Liver (tissue), 9 donors: ENCODE measurements around the gene LAMC1. TPM values are rescaled to one million over a fixed set of nuclear protein-coding genes. Genes with fewer than 3 reads are reported as not detected.

Experiments
- DNase-seq: peaks from one replicate; pipeline ENCODE4 v3.0.0-alpha.2; 2017; ENCODE audit warnings: low spot score
- H3K27ac ChIP-seq, 2 donors: one replicate each; pipeline ENCODE4 v1.7.0; 2013; ENCODE audit warnings: inconsistent platforms in 2 of 2, low read length in 2 of 2, control low read depth in 1 of 2, low read depth in 1 of 2, mild to moderate bottlenecking in 1 of 2
- H3K27me3 ChIP-seq, 4 donors: one replicate each; pipeline versions ENCODE4 v1.6.1 to v1.7.0; 2013; ENCODE audit warnings: low read length in 3 of 4, inconsistent platforms in 1 of 4, mild to moderate bottlenecking in 1 of 4, moderate library complexity in 1 of 4; ENCODE audit not compliant: control insufficient read depth in 4 of 4, insufficient read depth in 4 of 4
- H3K36me3 ChIP-seq, 4 donors: one replicate each; pipeline versions ENCODE4 v1.6.1 to v1.7.0; 2013; ENCODE audit warnings: low read length in 3 of 4, mild to moderate bottlenecking in 3 of 4, low read depth in 1 of 4, moderate library complexity in 1 of 4; ENCODE audit not compliant: control insufficient read depth in 4 of 4, insufficient read depth in 3 of 4
- H3K4me1 ChIP-seq, 4 donors: one replicate each; pipeline versions ENCODE4 v1.6.1 to v1.7.0; 2013; ENCODE audit warnings: low read length in 3 of 4, mild to moderate bottlenecking in 3 of 4, moderate library complexity in 1 of 4; ENCODE audit not compliant: control insufficient read depth in 4 of 4, insufficient read depth in 4 of 4
- H3K4me3 ChIP-seq, 3 donors: one replicate each; pipeline versions ENCODE4 v1.6.1 to v1.7.0; 2013; ENCODE audit warnings: low read length in 3 of 3, control low read depth in 1 of 3, low read depth in 1 of 3, mild to moderate bottlenecking in 1 of 3
- H3K9ac ChIP-seq, 2 donors: one replicate each; pipeline ENCODE4 v1.7.0; 2013; ENCODE audit warnings: low read length in 2 of 2, mild to moderate bottlenecking in 2 of 2, moderate library complexity in 2 of 2, control low read depth in 1 of 2, low read depth in 1 of 2
- H3K9me3 ChIP-seq, 4 donors: one replicate each; pipeline versions ENCODE4 v1.6.1 to v1.7.0; 2013; ENCODE audit warnings: low read length in 3 of 4; ENCODE audit not compliant: control insufficient read depth in 4 of 4
- EGR1 ChIP-seq, 2 donors: IDR thresholded peaks; 2 replicates each; pipeline ENCODE4 v1.6.1; 2016 to 2018; ENCODE audit warnings: antibody characterized with exemption in 2 of 2, low read depth in 2 of 2
- FOXA1 ChIP-seq: IDR thresholded peaks from 2 replicates; pipeline ENCODE4 v1.6.1; 2016; ENCODE audit warnings: antibody characterized with exemption
- FOXA2 ChIP-seq: IDR thresholded peaks from 2 replicates; pipeline ENCODE4 v1.6.1; 2016; ENCODE audit warnings: antibody characterized with exemption
- GABPA ChIP-seq, 2 donors: IDR thresholded peaks in 1 of 2; conservative IDR thresholded peaks in 1 of 2; 2 replicates each; pipeline ENCODE4 v1.6.1; 2016; ENCODE audit warnings: antibody characterized with exemption in 2 of 2, mild to moderate bottlenecking in 1 of 2, moderate library complexity in 1 of 2
- HNF4A ChIP-seq, 2 donors: conservative IDR thresholded peaks; 2 replicates each; pipeline ENCODE4 v1.6.1; 2016; ENCODE audit warnings: antibody characterized with exemption in 2 of 2, mild to moderate bottlenecking in 2 of 2
- JUND ChIP-seq, 2 donors: IDR thresholded peaks; 2 replicates each; pipeline ENCODE4 v1.6.1; 2016; ENCODE audit warnings: antibody characterized with exemption in 2 of 2
- NR2F2 ChIP-seq: IDR thresholded peaks from 2 replicates; pipeline ENCODE4 v1.6.1; 2016; ENCODE audit warnings: antibody characterized with exemption
- RAD21 ChIP-seq, 2 donors: IDR thresholded peaks; 2 replicates each; pipeline ENCODE4 v1.6.1; 2016; ENCODE audit warnings: antibody characterized with exemption in 2 of 2, mild to moderate bottlenecking in 2 of 2
- RXRA ChIP-seq, 2 donors: IDR thresholded peaks; 2 replicates each; pipeline ENCODE4 v1.6.1; 2017 to 2018; ENCODE audit warnings: antibody characterized with exemption in 2 of 2, mild to moderate bottlenecking in 1 of 2
- SP1 ChIP-seq: IDR thresholded peaks from 2 replicates; pipeline ENCODE4 v1.6.1; 2018; ENCODE audit warnings: antibody characterized with exemption, mild to moderate bottlenecking
- TAF1 ChIP-seq: conservative IDR thresholded peaks from 2 replicates; pipeline ENCODE4 v1.6.1; 2016; ENCODE audit warnings: antibody characterized with exemption, mild to moderate bottlenecking
- YY1 ChIP-seq: IDR thresholded peaks from 2 replicates; pipeline ENCODE4 v1.6.1; 2016; ENCODE audit warnings: antibody characterized with exemption, mild to moderate bottlenecking
- WGBS: extraction: QIAGEN DNeasy Blood & Tissue Kit; methylation state at CpG from one replicate; pipeline ENCODE4 v1.1.7; 2013; 5-methylcytosine and 5-hydroxymethylcytosine counted together
- polyA plus RNA-seq, 2 donors: library from polyadenylated mRNA; stranded (reverse) in 1 of 2; unstranded in 1 of 2; fragments of 200-250 nt in 1 of 2; fragments of >200 nt in 1 of 2; fragmentation: Nextera tagmentation in 1 of 2; extraction: Ambion mirVana in 1 of 2; gene quantifications; one replicate each; pipeline versions ENCODE4 v1.2.1 to v1.2.3, GENCODE V29; 2013 to 2015
- total RNA-seq, 2 donors: library from RNA; depleted of rRNA; stranded (reverse); fragments of >200 nt; gene quantifications; one replicate each; pipeline ENCODE4 v1.2.3, GENCODE V29; 2014
- TF ChIP-seq, protein P1 (sequence below): IDR thresholded peaks from 2 replicates; pipeline ENCODE4 v1.6.1; 2016; ENCODE audit warnings: antibody characterized with exemption
- TF ChIP-seq, protein P2 (sequence below): IDR thresholded peaks from 2 replicates; pipeline ENCODE4 v1.6.1; 2016; ENCODE audit warnings: antibody characterized with exemption
- TF ChIP-seq, protein P3 (sequence below): IDR thresholded peaks from 2 replicates; pipeline ENCODE4 v1.6.1; 2016; ENCODE audit warnings: antibody characterized with exemption, mild to moderate bottlenecking
- TF ChIP-seq, protein P4 (sequence below): IDR thresholded peaks from 2 replicates; pipeline ENCODE4 v1.6.1; 2016; ENCODE audit warnings: antibody characterized with exemption
- donor health status: healthy.
- donor health status: healthy.
- donor health status: healthy.
- donor health status: healthy.
- donor health status: healthy.

Gene LAMC1
- total and polyA plus RNA-seq, 4 donors: 5.3 to 35.1 (median 19.7) TPM

DNA sequence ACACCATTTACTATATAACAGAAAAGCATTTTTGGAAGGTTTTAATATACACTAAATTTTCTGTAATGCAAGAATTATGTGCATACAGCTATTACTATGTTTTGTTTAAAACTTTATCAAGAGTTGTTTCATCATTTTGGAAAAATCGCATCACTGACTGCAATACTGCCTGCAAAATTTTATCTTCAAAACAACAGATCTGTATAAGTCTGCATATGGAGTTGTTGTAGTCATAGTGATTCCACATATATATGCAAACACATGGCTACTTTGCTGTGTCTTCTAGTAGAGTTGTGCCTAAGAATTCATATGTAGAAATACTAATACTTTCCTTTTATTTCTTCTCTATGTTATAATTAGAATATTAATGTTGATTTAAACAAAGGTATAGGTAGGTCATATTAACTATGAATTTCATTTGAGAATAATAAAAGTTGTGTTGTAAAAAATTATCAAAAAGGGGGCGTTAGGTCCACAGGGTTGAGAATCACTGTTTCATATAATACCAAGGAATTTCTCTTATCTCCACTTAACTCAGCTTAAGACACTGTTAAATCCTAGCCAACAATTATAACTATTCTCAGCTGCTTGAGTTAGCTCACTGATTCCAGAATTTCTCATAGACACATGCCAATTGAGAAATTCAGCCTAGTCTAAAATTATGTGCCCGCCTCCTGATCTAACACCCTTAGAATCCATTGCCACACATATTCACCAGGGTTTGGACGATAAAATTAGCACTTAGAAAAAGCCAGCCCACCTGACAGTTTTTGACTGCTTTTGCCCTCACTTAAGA is 22.9 kb upstream of the LAMC1 start (continued):
- no peak for TF ChIP-seq JUND (IDR thresholded peaks at IDR 0.05)
- no peak for TF ChIP-seq NR2F2
- TF ChIP-seq SP1: no peak
- no peak for TF ChIP-seq HNF4A (conservative IDR thresholded peaks at IDR 0.05)
- TF ChIP-seq FOXA2: no peak

DNA sequence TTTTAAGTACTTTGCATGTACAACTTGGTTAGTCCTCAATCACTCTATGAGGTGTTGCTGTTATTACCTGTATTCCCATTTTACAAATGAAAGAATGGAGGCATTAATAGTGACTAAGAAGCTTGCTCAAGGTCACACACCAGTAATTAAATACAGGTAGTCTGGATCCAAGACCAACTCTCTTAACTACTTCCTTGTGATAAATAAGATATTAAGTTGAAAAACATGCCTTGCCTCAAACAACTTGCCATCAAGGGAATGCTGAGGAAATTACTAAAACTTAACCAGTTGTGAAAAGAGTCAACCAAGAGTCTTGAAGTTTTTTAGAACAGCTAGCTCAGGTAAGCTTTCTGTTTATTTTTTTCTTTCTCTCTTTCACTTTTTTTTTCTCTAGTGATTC is 21.0 kb upstream of the LAMC1 start:
- no peak for DNase-seq
- Histone ChIP-seq H3K36me3 (no peaks in the 10 kb centered on the region), H3K4me3 (no peak overlapping the region)

DNA sequence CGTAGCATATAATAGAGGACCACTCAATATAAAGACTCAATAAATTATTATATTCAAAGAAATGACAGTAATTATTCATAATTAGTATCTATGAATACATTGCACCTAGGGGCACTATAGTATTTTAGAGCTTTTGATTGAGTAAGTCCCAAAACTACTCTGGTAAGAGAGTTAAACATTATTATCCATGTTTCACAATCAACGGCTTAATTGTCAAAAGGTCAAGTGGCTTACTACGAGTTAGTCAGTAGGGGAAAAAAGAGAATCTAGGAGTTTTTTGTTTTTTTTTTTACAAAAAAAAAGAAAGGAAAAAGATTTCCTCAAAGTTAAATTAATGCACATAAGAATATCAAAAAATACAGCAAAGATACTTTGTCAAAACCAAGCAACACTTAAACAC is 20.4 kb upstream of the LAMC1 start:
- 44% methylated on average over 3 of the region's 3 CpGs for WGBS
- H3K9me3 ChIP-seq: no peaks in the 10 kb centered on the region
- H3K27me3 ChIP-seq: no peaks in the 10 kb centered on the region
- H3K4me1 ChIP-seq: peaks cover 0 to 7% (median 3%) of the 10 kb centered on the region in 4 donors
- H3K9ac ChIP-seq: peak overlapping the region in 1 of 2 donors; percentile 29
- no peak for DNase-seq
- H3K27ac ChIP-seq: no peak overlapping the region
- no peaks in the 10 kb centered on the region for H3K36me3 ChIP-seq
- H3K4me3 ChIP-seq: no peak overlapping the region
- TF ChIP-seq, protein P1, sequence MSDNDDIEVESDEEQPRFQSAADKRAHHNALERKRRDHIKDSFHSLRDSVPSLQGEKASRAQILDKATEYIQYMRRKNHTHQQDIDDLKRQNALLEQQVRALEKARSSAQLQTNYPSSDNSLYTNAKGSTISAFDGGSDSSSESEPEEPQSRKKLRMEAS: no peak
- no peak for TF ChIP-seq FOXA2
- no peak for TF ChIP-seq GABPA (IDR thresholded peaks at IDR 0.05 in 1 of 2, conservative IDR thresholded peaks at IDR 0.05 in 1 of 2)
- no peak for TF ChIP-seq TAF1
- TF ChIP-seq RXRA (IDR thresholded peaks at IDR 0.05): peak; percentile 28 to 42
- TF ChIP-seq, protein P2, sequence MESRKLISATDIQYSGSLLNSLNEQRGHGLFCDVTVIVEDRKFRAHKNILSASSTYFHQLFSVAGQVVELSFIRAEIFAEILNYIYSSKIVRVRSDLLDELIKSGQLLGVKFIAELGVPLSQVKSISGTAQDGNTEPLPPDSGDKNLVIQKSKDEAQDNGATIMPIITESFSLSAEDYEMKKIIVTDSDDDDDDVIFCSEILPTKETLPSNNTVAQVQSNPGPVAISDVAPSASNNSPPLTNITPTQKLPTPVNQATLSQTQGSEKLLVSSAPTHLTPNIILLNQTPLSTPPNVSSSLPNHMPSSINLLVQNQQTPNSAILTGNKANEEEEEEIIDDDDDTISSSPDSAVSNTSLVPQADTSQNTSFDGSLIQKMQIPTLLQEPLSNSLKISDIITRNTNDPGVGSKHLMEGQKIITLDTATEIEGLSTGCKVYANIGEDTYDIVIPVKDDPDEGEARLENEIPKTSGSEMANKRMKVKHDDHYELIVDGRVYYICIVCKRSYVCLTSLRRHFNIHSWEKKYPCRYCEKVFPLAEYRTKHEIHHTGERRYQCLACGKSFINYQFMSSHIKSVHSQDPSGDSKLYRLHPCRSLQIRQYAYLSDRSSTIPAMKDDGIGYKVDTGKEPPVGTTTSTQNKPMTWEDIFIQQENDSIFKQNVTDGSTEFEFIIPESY: no peak
- TF ChIP-seq RAD21 (IDR thresholded peaks at IDR 0.05): peak in 1 of 2 donors; percentile 24
- peak; percentile 72 for TF ChIP-seq NR2F2
- TF ChIP-seq SP1: peak; percentile 28
- TF ChIP-seq FOXA1: no peak
- TF ChIP-seq EGR1 (IDR thresholded peaks at IDR 0.05; ENCODE audit: low read depth in 2 of 2): no peak
- TF ChIP-seq YY1: no peak
- TF ChIP-seq, protein P3, sequence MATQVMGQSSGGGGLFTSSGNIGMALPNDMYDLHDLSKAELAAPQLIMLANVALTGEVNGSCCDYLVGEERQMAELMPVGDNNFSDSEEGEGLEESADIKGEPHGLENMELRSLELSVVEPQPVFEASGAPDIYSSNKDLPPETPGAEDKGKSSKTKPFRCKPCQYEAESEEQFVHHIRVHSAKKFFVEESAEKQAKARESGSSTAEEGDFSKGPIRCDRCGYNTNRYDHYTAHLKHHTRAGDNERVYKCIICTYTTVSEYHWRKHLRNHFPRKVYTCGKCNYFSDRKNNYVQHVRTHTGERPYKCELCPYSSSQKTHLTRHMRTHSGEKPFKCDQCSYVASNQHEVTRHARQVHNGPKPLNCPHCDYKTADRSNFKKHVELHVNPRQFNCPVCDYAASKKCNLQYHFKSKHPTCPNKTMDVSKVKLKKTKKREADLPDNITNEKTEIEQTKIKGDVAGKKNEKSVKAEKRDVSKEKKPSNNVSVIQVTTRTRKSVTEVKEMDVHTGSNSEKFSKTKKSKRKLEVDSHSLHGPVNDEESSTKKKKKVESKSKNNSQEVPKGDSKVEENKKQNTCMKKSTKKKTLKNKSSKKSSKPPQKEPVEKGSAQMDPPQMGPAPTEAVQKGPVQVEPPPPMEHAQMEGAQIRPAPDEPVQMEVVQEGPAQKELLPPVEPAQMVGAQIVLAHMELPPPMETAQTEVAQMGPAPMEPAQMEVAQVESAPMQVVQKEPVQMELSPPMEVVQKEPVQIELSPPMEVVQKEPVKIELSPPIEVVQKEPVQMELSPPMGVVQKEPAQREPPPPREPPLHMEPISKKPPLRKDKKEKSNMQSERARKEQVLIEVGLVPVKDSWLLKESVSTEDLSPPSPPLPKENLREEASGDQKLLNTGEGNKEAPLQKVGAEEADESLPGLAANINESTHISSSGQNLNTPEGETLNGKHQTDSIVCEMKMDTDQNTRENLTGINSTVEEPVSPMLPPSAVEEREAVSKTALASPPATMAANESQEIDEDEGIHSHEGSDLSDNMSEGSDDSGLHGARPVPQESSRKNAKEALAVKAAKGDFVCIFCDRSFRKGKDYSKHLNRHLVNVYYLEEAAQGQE: no peak
- no peak for TF ChIP-seq JUND (IDR thresholded peaks at IDR 0.05)

More for the DNA sequence above, 21.0 kb upstream of the LAMC1 start:
- Histone ChIP-seq H3K9me3 (no peaks in the 10 kb centered on the region), H3K4me1 (peaks cover 0 to 7% (median 3%) of the 10 kb centered on the region in 4 donors), H3K27me3 (no peaks in the 10 kb centered on the region), H3K9ac (no peak overlapping the region), H3K27ac (no peak overlapping the region)
- TF ChIP-seq, protein P4, sequence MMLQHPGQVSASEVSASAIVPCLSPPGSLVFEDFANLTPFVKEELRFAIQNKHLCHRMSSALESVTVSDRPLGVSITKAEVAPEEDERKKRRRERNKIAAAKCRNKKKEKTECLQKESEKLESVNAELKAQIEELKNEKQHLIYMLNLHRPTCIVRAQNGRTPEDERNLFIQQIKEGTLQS: no peak
- no peak for TF ChIP-seq GABPA (IDR thresholded peaks at IDR 0.05 in 1 of 2, conservative IDR thresholded peaks at IDR 0.05 in 1 of 2)
- TF ChIP-seq, protein P3: no peak
- no peak for TF ChIP-seq RAD21 (IDR thresholded peaks at IDR 0.05)
- TF ChIP-seq TAF1: no peak
- no peak for TF ChIP-seq NR2F2
- TF ChIP-seq, protein P1: no peak
- no peak for TF ChIP-seq FOXA1
- TF ChIP-seq EGR1 (IDR thresholded peaks at IDR 0.05; ENCODE audit: low read depth in 2 of 2): no peak
